Left ventricle myocardium inferior (tissue), 1 donor: ENCODE results near the gene POLA2. TPM values are rescaled to one million over a fixed set of nuclear protein-coding genes. Genes with fewer than 3 reads are reported as not detected.

Experiments
- DNase-seq: peaks from one replicate; pipeline ENCODE4 v3.0.0-alpha.2; 2020
- H3K27ac ChIP-seq: fragments of 200-600 bp; replicated peaks from 2 replicates; pipeline ENCODE4 v1.8.0; 2021
- H3K27me3 ChIP-seq: fragments of 200-600 bp; 2 replicates; pipeline ENCODE4 v1.8.0; 2021; ENCODE audit warnings: low read depth
- H3K36me3 ChIP-seq: fragments of 200-600 bp; 2 replicates; pipeline ENCODE4 v1.8.0; 2021
- H3K4me1 ChIP-seq: fragments of 200-600 bp; 2 replicates; pipeline ENCODE4 v1.8.0; 2021
- H3K4me3 ChIP-seq: fragments of 200-600 bp; 2 replicates; pipeline ENCODE4 v1.8.0; 2021; ENCODE audit warnings: mild to moderate bottlenecking, moderate library complexity
- H3K9me3 ChIP-seq: fragments of 200-600 bp; replicated peaks from 2 replicates; pipeline ENCODE4 v1.8.0; 2021
- intact Hi-C: fragments of 100-400 bp; cut with micrococcal nuclease; formaldehyde crosslinking; loops from one replicate; pipeline ENCODE4 v1.11.0; 2022
- total RNA-seq: library from RNA; stranded (reverse); fragmentation: NEBNext Ultra II Directional; extraction: Animal tissue kit (Norgen Biotek cat#: 25700); gene quantifications from one replicate; pipeline ENCODE4 v1.2.1, GENCODE V29; 2021
- TF ChIP-seq, protein P1 (sequence below): fragments of 200-600 bp; IDR thresholded peaks from 2 replicates; pipeline ENCODE4 v1.8.0; 2021; ENCODE audit warnings: antibody characterized with exemption, mild to moderate bottlenecking, borderline replicate concordance
- donor health status: DM: no; HTN: yes; CAD: no; lungs with severe emphysema.

Gene POLA2
- total RNA-seq, 1 donor from 2014 or later, result 3.8 TPM

DNA sequence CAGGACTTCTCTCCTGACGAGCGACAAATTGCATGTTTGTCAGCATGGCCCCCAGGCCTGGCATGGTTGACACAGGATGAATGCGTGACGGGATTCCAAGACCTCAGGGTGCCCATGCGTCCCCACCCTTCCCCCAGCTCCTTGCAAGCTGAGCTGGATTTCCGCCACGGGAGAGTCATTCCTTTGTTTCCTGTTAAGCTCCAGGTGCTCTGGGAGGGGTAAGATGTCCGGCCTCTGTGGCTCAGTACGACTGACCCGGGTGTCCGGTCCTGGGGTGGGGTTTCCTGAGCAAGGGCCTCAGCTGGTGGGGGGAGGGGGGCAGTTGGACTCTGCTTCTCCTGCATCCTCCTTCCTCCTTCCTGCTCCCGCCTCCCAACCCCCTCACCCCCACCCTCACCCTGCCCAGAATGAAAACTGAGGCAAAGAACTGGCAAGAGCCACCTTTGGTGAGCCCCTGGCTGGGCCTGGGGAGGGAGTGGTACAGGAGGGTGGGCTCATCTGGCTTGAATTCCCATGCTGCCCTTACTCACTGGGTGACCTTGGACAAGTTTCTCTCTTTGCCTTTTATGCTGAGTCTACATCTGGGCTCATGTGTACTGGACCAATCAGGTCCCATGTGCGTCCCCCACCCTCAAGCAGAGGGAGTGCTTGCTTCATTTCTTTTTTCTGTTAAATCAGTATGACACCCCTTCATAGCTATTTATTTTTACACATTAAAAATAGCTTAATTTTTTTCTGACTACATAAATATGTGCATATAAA is 55.4 kb downstream of the POLA2 start:
- H3K36me3 ChIP-seq, result peaks cover 21% of the 10 kb centered on the region
- H3K9me3 ChIP-seq, result no peaks in the 10 kb centered on the region
- H3K4me1 ChIP-seq, result peaks cover 95% of the 10 kb centered on the region
- peak overlapping the region; percentile 90 for H3K4me3 ChIP-seq
- DNase-seq, result peak; percentile 85
- TF ChIP-seq, protein P1, sequence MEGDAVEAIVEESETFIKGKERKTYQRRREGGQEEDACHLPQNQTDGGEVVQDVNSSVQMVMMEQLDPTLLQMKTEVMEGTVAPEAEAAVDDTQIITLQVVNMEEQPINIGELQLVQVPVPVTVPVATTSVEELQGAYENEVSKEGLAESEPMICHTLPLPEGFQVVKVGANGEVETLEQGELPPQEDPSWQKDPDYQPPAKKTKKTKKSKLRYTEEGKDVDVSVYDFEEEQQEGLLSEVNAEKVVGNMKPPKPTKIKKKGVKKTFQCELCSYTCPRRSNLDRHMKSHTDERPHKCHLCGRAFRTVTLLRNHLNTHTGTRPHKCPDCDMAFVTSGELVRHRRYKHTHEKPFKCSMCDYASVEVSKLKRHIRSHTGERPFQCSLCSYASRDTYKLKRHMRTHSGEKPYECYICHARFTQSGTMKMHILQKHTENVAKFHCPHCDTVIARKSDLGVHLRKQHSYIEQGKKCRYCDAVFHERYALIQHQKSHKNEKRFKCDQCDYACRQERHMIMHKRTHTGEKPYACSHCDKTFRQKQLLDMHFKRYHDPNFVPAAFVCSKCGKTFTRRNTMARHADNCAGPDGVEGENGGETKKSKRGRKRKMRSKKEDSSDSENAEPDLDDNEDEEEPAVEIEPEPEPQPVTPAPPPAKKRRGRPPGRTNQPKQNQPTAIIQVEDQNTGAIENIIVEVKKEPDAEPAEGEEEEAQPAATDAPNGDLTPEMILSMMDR, result no peak
- H3K27me3 ChIP-seq, result no peaks in the 10 kb centered on the region
- H3K27ac ChIP-seq, result peak overlapping the region; percentile 98
- intact Hi-C loops, result no loop called here

DNA sequence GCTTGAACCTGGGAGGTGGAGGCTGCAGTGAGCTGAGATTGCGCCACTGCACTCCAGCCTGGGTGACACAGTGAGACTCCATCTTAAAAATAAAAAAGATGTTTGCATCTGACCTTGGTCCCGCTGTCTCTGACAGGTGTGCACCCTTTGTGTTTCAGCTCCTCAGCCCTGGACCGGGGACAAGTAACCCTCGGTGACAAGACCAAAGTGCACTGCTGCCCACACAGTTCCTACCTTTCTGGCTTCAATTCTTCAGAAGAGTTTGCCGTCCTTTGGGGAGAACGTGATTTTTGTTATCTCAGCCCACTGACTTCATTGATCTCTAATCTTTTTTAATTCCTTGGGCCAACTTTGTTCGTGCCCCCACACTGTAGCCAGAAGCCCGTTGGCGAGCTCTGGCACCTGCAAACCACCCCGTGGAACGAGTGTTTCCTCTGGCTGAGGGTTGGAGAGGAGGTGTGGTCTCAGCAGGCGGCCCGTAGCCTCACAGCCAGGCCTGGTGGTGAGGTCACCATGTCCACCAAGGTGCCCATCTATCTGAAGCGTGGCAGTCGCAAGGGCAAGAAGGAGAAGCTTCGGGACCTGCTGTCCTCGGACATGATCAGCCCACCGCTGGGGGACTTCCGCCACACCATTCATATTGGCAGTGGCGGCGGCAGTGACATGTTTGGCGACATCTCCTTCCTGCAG is 58.8 kb downstream of the POLA2 start:
- Histone ChIP-seq H3K27ac (peak overlapping the region; percentile 98), H3K4me1 (peaks cover 71% of the 10 kb centered on the region), H3K36me3 (peaks cover 27% of the 10 kb centered on the region), H3K27me3 (no peaks in the 10 kb centered on the region), H3K9me3 (no peaks in the 10 kb centered on the region), H3K4me3 (peak overlapping the region; percentile 26)
- intact Hi-C loops, result no loop called here
- TF ChIP-seq, protein P1, result no peak
- no peak for DNase-seq

DNA sequence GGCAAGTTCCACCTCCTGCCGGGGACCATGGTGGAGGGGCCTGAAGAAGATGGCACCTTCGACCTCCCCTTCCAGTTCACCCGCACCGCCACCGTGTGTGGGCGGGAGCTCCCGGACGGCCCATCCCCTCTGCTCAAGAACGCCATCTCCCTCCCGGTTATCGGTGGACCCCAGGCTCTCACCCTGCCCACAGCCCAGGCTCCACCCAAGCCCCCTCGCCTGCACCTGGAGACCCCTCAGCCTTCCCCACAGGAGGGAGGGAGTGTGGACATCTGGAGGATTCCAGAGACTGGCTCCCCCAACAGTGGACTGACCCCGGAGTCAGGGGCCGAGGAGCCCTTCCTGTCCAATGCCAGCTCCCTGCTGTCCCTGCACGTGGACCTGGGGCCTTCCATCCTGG is 59.3 kb downstream of the POLA2 start:
- Histone ChIP-seq H3K27ac (peak overlapping the region; percentile 98), H3K4me1 (peaks cover 65% of the 10 kb centered on the region), H3K27me3 (no peaks in the 10 kb centered on the region), H3K9me3 (no peaks in the 10 kb centered on the region), H3K36me3 (peaks cover 27% of the 10 kb centered on the region), H3K4me3 (peak overlapping the region; percentile 26)
- intact Hi-C loops, result no loop called here
- TF ChIP-seq, protein P1, result no peak
- DNase-seq, result no peak

DNA sequence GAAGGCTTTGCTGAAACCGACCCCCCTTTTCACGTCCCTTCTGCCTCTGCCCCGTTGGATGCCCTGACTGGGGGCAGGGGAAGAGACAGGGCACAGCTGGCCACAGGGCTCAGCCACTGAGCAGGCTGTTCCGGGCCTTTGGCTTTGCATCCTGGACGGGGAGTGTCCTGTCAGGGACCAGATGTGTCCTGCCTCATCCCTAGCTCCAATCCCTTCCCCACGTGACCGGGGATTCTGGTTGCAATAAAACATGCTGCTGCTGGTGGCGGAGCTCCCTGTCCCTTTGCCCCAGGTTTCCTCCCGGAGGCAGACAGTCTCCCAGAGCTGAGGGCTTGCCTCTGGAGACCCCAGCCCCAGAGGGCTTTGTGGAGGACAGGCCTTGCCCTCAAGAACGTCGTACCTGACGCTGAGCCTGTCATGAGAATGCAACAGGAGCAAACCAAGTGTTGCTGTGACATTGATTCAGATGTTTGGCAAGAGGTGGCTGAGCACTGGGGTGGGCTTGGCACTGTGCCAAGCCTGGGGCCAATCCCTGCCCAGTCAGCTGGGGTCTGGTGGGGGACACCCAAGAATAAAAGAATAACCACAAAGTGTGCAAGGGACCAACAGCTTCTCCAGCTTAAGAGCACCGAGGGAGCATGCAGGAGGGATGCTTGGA is 60.2 kb downstream of the POLA2 start:
- TF ChIP-seq, protein P1, result no peak
- no peak for DNase-seq
- Histone ChIP-seq H3K27ac (peak overlapping the region; percentile 98), H3K36me3 (peaks cover 27% of the 10 kb centered on the region), H3K4me1 (peaks cover 57% of the 10 kb centered on the region), H3K4me3 (no peak overlapping the region), H3K9me3 (no peaks in the 10 kb centered on the region), H3K27me3 (no peaks in the 10 kb centered on the region)
- intact Hi-C loops, result no loop called here

DNA sequence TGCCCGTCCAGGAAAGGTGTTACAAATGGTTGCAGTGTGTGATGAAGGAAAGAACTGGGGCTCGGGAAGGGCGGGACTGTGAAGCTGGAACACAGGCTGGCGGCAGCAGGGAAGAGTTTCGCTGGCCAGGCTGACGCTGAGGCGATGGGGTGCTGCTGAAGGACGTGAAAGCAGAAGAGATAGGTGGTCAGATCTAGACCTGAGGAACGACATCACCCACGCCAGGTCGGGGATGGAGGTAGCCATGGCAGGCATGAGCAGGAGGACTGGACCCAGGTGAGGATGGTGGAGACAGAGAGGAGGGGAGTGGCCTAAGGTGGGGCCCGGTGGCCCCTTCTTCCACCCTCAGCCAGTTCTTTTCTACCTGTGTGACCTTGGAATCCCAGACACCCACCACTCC is 62.1 kb downstream of the POLA2 start:
- H3K36me3 ChIP-seq, result peaks cover 27% of the 10 kb centered on the region
- no peak for DNase-seq
- no peak overlapping the region for H3K4me3 ChIP-seq
- TF ChIP-seq, protein P1, result no peak
- no peak overlapping the region for H3K27ac ChIP-seq
- intact Hi-C loops, result no loop called here
- no peaks in the 10 kb centered on the region for H3K27me3 ChIP-seq
- H3K9me3 ChIP-seq, result no peaks in the 10 kb centered on the region
- H3K4me1 ChIP-seq, result peaks cover 39% of the 10 kb centered on the region
